Measurements from ENCODE around the gene TNIP3.
"Not testable (repeated sequence)": the region's sequence is repeated elsewhere in the genome, so short reads cannot be mapped to it uniquely, and the experiment has no call there.

Gene TNIP3

GRCh38 chr4:121164291-121164690, at the start of gene TNIP3:
Gene TNIP3 (minus strand): TSS chr4:121164321. CDS start chr4:121164125, 196 bp downstream.
- no peak for FAIRE-seq
- TF ChIP-seq POLR2A (IDR thresholded peaks at IDR 0.05; ENCODE audit: low read depth, low read length): no peak
- no peak for DNase-seq (ENCODE audit: insufficient read length, low spot score)

- FAIRE-seq (no peak), DNase-seq (ENCODE audit: insufficient read length, low spot score) (no peak)
- TF ChIP-seq POLR2A (IDR thresholded peaks at IDR 0.05; ENCODE audit: low read depth, low read length): no peak
These were observed 48.7 kb upstream of the TNIP3 start for GRCh38 chr4:121212806-121213205.

GRCh38 chr4:121209171-121209570, 45.0 kb upstream of the TNIP3 start:
- DNase-seq (ENCODE audit: insufficient read length, low spot score) (no peak), FAIRE-seq (no peak)
- TF ChIP-seq POLR2A (IDR thresholded peaks at IDR 0.05; ENCODE audit: low read depth, low read length): no peak

- FAIRE-seq (no peak), DNase-seq (ENCODE audit: insufficient read length, low spot score) (no peak)
- no peak for TF ChIP-seq POLR2A (IDR thresholded peaks at IDR 0.05; ENCODE audit: low read depth, low read length)
These were observed 44.3 kb upstream of the TNIP3 start for GRCh38 chr4:121208244-121209007.

- not testable (repeated sequence) for FAIRE-seq; DNase-seq (ENCODE audit: insufficient read length, low spot score)
These were observed 41.7 kb upstream of the TNIP3 start for GRCh38 chr4:121205777-121206176.

GRCh38 chr4:121200795-121201472, 36.8 kb upstream of the TNIP3 start:
- no peak for FAIRE-seq
- no peak for TF ChIP-seq POLR2A (IDR thresholded peaks at IDR 0.05; ENCODE audit: low read depth, low read length)
- DNase-seq (ENCODE audit: insufficient read length, low spot score): no peak

GRCh38 chr4:121199742-121200561, 35.8 kb upstream of the TNIP3 start:
- DNase-seq (ENCODE audit: insufficient read length, low spot score) (no peak), FAIRE-seq (no peak)
- no peak for TF ChIP-seq POLR2A (IDR thresholded peaks at IDR 0.05; ENCODE audit: low read depth, low read length)

- no peak for TF ChIP-seq POLR2A (IDR thresholded peaks at IDR 0.05; ENCODE audit: low read depth, low read length)
- FAIRE-seq (no peak), DNase-seq (ENCODE audit: insufficient read length, low spot score) (no peak)
These were observed 34.1 kb upstream of the TNIP3 start for GRCh38 chr4:121198251-121198650.

- no peak for TF ChIP-seq POLR2A (IDR thresholded peaks at IDR 0.05; ENCODE audit: low read depth, low read length)
- no peak for FAIRE-seq
- no peak for DNase-seq (ENCODE audit: insufficient read length, low spot score)
These were observed 31.5 kb upstream of the TNIP3 start for GRCh38 chr4:121195649-121196048.

GRCh38 chr4:121192480-121192879, 28.4 kb upstream of the TNIP3 start:
- DNase-seq (ENCODE audit: insufficient read length, low spot score): no peak
- TF ChIP-seq POLR2A (IDR thresholded peaks at IDR 0.05; ENCODE audit: low read depth, low read length): no peak
- FAIRE-seq: no peak

GRCh38 chr4:121192013-121192412, 27.9 kb upstream of the TNIP3 start:
- DNase-seq (ENCODE audit: insufficient read length, low spot score) (no peak), FAIRE-seq (no peak)
- no peak for TF ChIP-seq POLR2A (IDR thresholded peaks at IDR 0.05; ENCODE audit: low read depth, low read length)

GRCh38 chr4:121191361-121191760, 27.2 kb upstream of the TNIP3 start:
- no peak for TF ChIP-seq POLR2A (IDR thresholded peaks at IDR 0.05; ENCODE audit: low read depth, low read length)
- FAIRE-seq (no peak), DNase-seq (ENCODE audit: insufficient read length, low spot score) (no peak)

- FAIRE-seq (no peak), DNase-seq (ENCODE audit: insufficient read length, low spot score) (no peak)
- TF ChIP-seq POLR2A (IDR thresholded peaks at IDR 0.05; ENCODE audit: low read depth, low read length): no peak
These were observed 26.3 kb upstream of the TNIP3 start for GRCh38 chr4:121190389-121190788.

All from H54 (cell line).